Central memory CD8-positive, alpha-beta T cell (primary cell): Measurements from ENCODE around the gene ETFRF1.

Experiments
- ATAC-seq: fragments of 150-1000 bp; cut with Tn5 transposase; replicated peaks from 2 replicates; pipeline ENCODE4 v1.10.0; 2022; ENCODE audit warnings: mild to moderate bottlenecking, moderate FRiP score, moderate number of reproducible peaks; ENCODE audit not compliant: poor library complexity, severe bottlenecking; ENCODE audit errors: extremely low read depth
- DNase-seq, 2 donors: peaks; one replicate each; pipeline ENCODE4 v3.0.0; 2021; ENCODE audit warnings: low spot score in 2 of 2
- H3K27ac Mint-ChIP-seq: one replicate; pipeline ENCODE4 v1.8.0; 2022; ENCODE audit warnings: low read depth, mild to moderate bottlenecking, moderate library complexity, mixed read lengths
- H3K27me3 Mint-ChIP-seq: one replicate; pipeline ENCODE4 v1.8.0; 2022; ENCODE audit warnings: mixed read lengths
- H3K36me3 Mint-ChIP-seq: one replicate; pipeline ENCODE4 v1.8.0; 2022; ENCODE audit warnings: mild to moderate bottlenecking, moderate library complexity, mixed read lengths; ENCODE audit not compliant: insufficient read depth
- H3K4me1 Mint-ChIP-seq: one replicate; pipeline ENCODE4 v1.8.0; 2022; ENCODE audit warnings: mixed read lengths
- H3K4me3 Mint-ChIP-seq: one replicate; pipeline ENCODE4 v1.8.0; 2022; ENCODE audit warnings: mild to moderate bottlenecking, moderate library complexity, mixed read lengths
- H3K9me3 Mint-ChIP-seq: one replicate; pipeline ENCODE4 v1.8.0; 2022; ENCODE audit warnings: mixed read lengths

Gene ETFRF1

DNA sequence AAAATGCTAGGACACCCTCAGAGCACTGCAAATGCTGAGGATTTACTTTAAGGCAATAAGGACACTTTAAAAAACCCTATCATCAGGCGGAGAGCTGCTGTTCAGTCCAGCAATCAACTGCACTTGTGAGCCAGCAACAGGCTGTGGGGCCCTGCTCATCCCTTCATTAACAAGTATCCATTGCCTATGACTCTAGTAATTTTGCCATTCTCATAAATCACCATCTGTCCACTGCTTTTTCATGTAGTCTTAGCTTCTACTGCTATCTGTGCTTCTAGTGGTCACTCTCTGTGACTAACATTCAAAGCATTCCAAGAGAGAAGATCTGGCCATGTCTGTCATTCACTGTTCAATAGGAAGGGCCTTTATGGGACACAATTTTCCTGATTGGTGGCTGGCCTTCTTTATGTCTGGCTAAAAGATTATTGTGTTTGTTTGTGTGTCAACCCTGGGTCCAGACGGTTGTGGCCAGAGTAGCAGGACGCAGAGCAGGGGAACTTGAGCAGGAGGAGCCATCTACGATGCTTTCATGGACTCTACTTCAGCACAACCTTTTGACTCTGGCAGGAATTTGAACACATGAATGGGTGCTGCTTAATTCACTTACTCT, 59.3 kb downstream of the ETFRF1 start:
- Mint-ChIP-seq H3K4me3 (no peak overlapping the region), H3K36me3 (peaks cover 7% of the 10 kb centered on the region), H3K9me3 (no peaks in the 10 kb centered on the region), H3K4me1 (peaks cover 7% of the 10 kb centered on the region), H3K27ac (no peak overlapping the region), H3K27me3 (no peaks in the 10 kb centered on the region)
- DNase-seq (no peak), ATAC-seq (no peak)
